ENCODE results near the gene PARVG. TPM values are rescaled to one million over a fixed set of nuclear protein-coding genes. Genes with fewer than 3 reads are reported as not detected.

PARVG gene
- total and polyA plus RNA-seq, 12 donors: 0.90 to 16.2 (median 2.1) TPM

DNA sequence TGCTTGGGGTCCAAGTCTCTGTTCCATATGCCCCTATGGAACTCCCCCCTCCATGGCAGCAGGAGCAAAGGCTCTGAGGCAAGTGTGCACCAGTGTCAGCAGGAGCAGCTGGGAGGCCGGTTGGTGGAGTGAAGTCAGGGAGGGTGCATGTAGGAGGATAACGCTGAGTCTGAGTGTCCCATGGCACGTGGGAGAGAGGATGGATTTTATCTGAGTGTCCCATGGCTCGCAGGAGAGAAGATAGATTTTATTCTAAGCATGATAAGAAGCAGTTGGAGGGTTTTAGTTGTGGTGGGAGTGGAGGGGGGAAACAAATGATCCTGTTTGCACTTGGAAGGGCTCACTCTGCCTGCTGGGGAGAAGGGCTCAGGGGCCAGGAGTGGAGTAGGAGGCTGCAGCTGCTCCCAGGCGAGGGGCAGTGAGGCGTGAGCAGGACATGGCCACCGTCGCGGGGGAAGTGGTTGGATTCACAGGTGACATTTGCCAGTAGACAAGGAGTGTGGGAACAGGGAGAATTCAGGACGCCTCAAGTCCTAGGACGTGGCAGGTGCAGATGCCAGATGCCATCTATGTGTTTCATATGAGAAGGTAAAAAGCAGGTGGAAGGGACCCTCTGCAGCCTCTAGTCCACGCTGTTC lies 33.6 kb upstream of the PARVG start:
- Histone ChIP-seq H3K9me3 (no peaks in the 10 kb centered on the region), H3K27me3 (no peaks in the 10 kb centered on the region), H3K4me3 (no peak overlapping the region), H3K36me3 (peaks cover 0 to 49% (median 9%) of the 10 kb centered on the region in 9 donors), H3K4me1 (peaks cover 0 to 22% (median 6%) of the 10 kb centered on the region in 9 donors), H3K27ac (no peak overlapping the region)
- intact Hi-C loops (cut with DNase I): loop anchor here in 1 of 10 donors (10.0 kb wide), 1 partner anchor 188 kb away; no protein-coding TSS in a partner anchor
- no peak for ATAC-seq
- no peak for DNase-seq
- 82 to 83% methylated on average over 12 of the region's 12 CpGs for WGBS, 2 donors
- TF ChIP-seq, protein P1, sequence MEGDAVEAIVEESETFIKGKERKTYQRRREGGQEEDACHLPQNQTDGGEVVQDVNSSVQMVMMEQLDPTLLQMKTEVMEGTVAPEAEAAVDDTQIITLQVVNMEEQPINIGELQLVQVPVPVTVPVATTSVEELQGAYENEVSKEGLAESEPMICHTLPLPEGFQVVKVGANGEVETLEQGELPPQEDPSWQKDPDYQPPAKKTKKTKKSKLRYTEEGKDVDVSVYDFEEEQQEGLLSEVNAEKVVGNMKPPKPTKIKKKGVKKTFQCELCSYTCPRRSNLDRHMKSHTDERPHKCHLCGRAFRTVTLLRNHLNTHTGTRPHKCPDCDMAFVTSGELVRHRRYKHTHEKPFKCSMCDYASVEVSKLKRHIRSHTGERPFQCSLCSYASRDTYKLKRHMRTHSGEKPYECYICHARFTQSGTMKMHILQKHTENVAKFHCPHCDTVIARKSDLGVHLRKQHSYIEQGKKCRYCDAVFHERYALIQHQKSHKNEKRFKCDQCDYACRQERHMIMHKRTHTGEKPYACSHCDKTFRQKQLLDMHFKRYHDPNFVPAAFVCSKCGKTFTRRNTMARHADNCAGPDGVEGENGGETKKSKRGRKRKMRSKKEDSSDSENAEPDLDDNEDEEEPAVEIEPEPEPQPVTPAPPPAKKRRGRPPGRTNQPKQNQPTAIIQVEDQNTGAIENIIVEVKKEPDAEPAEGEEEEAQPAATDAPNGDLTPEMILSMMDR (IDR thresholded peaks at IDR 0.05): no peak

DNA sequence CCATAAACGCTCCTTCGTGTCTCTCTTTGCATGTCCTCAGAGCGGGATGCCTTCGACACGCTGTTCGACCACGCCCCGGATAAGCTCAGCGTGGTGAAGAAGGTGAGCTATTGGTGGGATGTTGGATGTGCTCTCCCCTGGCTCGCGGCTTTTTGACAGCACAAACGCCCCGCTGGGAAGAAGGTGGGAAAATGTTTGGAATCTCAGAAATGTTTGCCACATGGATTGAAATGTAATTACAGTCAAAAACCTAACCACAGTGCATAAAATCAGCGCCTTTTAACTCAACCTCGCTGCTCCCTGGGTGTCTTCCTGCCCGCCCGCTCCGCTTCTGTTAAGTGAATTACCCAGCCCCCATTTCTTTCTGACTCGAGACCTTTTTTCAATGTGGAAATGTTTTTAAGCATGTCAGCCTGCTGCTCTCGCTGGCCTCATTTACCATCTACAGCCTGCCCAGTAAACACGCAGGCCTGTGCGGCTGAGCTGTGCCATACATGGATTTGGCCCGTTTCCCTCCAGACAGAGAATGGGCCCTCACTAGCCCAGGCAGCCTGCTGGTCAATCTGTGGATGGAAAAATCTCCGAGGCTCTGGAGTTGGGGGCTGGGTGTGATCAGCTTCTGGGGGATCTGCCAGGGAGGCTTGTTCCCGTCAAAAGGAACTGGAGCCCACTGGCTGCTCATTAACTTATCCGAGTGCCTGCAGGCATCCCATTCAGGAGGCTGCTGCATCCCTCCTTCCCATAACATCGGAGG lies 32.7 kb upstream of the PARVG start:
- peaks cover 0 to 51% (median 9%) of the 10 kb centered on the region in 9 donors for H3K36me3 ChIP-seq
- no peaks in the 10 kb centered on the region for H3K27me3 ChIP-seq
- DNase-seq (no peak), ATAC-seq (no peak)
- peaks cover 0 to 22% (median 6%) of the 10 kb centered on the region in 9 donors for H3K4me1 ChIP-seq
- 75 to 77% methylated on average over 27 of the region's 27 CpGs for WGBS, 2 donors
- no peak overlapping the region for H3K27ac ChIP-seq
- H3K4me3 ChIP-seq: no peak overlapping the region
- no peaks in the 10 kb centered on the region for H3K9me3 ChIP-seq
- intact Hi-C loops (cut with DNase I): loop anchor here in 1 of 10 donors (10.0 kb wide), 1 partner anchor 187 kb away; no protein-coding TSS in a partner anchor
- TF ChIP-seq, protein P1 (IDR thresholded peaks at IDR 0.05): no peak

GRCh38 chr22:44151676-44152075 lies 29.0 kb upstream of the PARVG start:
- WGBS, 2 donors: 59 to 75% methylated on average over 4 of the region's 4 CpGs
- Histone ChIP-seq H3K9me3 (no peaks in the 10 kb centered on the region), H3K4me1 (no peaks in the 10 kb centered on the region), H3K27ac (no peak overlapping the region), H3K4me3 (no peak overlapping the region), H3K36me3 (peaks cover 0 to 71% (median 9%) of the 10 kb centered on the region in 9 donors), H3K27me3 (no peaks in the 10 kb centered on the region)
- TF ChIP-seq, protein P1 (IDR thresholded peaks at IDR 0.05): no peak
- DNase-seq (no peak), ATAC-seq (no peak)
- intact Hi-C loops (cut with DNase I): no loop called here

GRCh38 chr22:44153710-44154109 lies 27.0 kb upstream of the PARVG start:
- Histone ChIP-seq H3K4me1 (no peaks in the 10 kb centered on the region), H3K27ac (no peak overlapping the region), H3K9me3 (no peaks in the 10 kb centered on the region), H3K4me3 (no peak overlapping the region), H3K36me3 (peaks cover 0 to 81% (median 16%) of the 10 kb centered on the region in 9 donors), H3K27me3 (no peaks in the 10 kb centered on the region)
- DNase-seq: no peak
- WGBS, 2 donors: 92 to 93% methylated on average over 10 of the region's 10 CpGs
- no peak for ATAC-seq
- intact Hi-C loops (cut with DNase I): no loop called here
- TF ChIP-seq, protein P1 (IDR thresholded peaks at IDR 0.05): no peak

All from heart right ventricle (tissue), 16 donors.